Measurements from ENCODE around the gene PALD1. TPM values are rescaled to one million over a fixed set of nuclear protein-coding genes. Genes with fewer than 3 reads are reported as not detected.

Gene PALD1
- total and polyA plus RNA-seq, 7 donors: 1.8 to 33.8 (median 13.9) TPM

DNA sequence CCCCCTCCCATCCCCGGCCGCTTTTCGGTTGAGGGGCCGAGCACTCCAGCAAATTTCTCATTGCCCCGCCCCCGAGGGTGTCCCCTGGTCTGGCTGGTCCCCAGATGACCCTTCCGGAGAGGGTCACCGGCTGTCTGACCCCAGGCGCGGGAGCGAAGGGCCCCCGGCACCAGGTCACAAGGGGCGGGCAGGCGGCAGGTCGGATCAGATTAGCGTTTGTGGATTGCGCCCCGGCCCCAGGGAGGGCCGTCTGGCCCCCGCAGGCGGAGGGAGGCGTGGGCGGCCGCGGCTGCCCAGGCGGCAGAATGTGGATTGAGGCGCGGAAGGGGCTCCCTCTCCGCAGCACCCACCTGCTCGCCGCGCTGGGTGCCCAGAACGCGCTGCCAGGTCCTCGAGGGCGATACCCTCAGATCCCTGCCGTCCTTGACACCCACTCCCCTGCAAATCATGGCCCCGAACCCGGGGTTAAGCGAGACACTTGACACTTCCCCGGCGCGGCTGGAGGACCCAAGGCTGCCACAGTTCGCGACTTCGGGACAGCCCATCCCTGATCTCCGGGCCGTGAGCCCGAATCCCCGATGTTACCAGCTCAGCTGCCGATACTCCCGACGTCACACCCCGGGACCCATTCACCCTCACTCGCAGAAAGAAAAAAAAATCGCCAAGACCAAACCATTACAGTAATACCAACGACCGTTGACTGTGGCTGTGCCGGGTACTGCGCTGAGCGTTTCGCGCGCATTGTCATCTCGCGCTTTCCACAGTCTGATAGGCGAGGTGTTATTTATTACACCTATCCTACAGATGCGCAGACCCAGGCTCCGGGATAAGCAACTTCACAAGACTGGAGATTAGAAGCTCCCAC is 38.0 kb upstream of the PALD1 start:
- H3K4me3 ChIP-seq: peak overlapping the region in 3 of 4 donors; percentile 16 to 29 (median 17)

DNA sequence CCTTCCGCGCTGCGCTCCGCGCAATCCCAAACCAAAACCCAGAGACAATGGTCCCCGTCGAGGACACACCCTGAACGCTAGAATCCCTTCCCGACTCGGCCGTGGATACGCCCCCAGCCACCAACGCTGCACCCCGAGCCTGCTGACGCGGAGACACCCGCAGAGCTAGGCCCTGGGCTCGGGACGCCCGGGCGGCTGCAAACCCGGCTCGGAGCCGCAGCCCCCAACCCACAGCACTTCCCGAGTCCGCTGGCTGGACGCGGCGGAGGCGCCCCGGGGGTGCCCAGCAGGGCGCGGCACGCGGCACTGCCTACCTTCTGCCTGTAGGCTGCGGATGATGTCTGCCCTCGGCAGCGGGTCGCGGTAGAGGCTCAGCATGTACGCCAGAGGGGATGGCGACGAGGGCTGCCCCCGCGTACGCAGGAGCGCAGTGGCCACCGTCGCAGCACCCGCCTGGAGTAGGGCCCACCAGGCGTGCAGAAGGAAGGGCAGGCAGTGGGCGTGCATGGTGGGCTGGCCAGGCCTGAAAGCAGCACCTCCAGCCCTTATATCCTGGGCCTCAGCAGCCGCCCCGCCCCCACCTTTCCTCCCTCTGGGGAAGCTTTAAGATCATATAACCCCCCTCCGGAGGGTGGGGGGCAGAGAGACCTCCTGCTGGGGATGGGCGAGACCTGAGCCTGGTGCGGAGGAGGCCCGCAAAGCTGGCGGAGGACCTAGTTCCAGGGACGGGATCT is 37.2 kb upstream of the PALD1 start, which contains the start of gene NODAL:
NODAL (minus strand) TSS at position 521 of the 734 bp plus-strand sequence; CDS start at position 507, 14 bp downstream.
- TF ChIP-seq POLR2A (IDR thresholded peaks at IDR 0.05): no peak
- TF ChIP-seq, protein P1, sequence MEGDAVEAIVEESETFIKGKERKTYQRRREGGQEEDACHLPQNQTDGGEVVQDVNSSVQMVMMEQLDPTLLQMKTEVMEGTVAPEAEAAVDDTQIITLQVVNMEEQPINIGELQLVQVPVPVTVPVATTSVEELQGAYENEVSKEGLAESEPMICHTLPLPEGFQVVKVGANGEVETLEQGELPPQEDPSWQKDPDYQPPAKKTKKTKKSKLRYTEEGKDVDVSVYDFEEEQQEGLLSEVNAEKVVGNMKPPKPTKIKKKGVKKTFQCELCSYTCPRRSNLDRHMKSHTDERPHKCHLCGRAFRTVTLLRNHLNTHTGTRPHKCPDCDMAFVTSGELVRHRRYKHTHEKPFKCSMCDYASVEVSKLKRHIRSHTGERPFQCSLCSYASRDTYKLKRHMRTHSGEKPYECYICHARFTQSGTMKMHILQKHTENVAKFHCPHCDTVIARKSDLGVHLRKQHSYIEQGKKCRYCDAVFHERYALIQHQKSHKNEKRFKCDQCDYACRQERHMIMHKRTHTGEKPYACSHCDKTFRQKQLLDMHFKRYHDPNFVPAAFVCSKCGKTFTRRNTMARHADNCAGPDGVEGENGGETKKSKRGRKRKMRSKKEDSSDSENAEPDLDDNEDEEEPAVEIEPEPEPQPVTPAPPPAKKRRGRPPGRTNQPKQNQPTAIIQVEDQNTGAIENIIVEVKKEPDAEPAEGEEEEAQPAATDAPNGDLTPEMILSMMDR (IDR thresholded peaks at IDR 0.05): no peak
- TF ChIP-seq EP300 (IDR thresholded peaks at IDR 0.05): no peak
- TF ChIP-seq POLR2AphosphoS5 (IDR thresholded peaks at IDR 0.05): no peak
- no peak within 1 kb of the TSS for H3K27ac ChIP-seq
- intact Hi-C loops (cut with DNase I): no loop called here
- H3K9me3 ChIP-seq: no peaks in the 10 kb centered on the region
- H3K4me3 ChIP-seq: peak within 1 kb of the TSS in 3 of 4 donors; percentile 16 to 29 (median 17)
- H3K27me3 ChIP-seq: peaks cover 17 to 26% (median 18%) of the 10 kb centered on the region in 3 donors
- no peaks in the 10 kb centered on the region for H3K36me3 ChIP-seq
- DNase-seq: no peak
- H3K4me1 ChIP-seq: peaks cover 0 to 33% (median 26%) of the 10 kb centered on the region in 4 donors
- 9 to 13% methylated on average over 60 of the region's 60 CpGs for WGBS, 2 donors

More for the DNA sequence above, 38.0 kb upstream of the PALD1 start:
- no peak for DNase-seq
- Histone ChIP-seq H3K36me3 (no peaks in the 10 kb centered on the region), H3K4me1 (peaks cover 0 to 25% (median 18%) of the 10 kb centered on the region in 4 donors), H3K27ac (no peak overlapping the region), H3K27me3 (peaks cover 17 to 26% (median 18%) of the 10 kb centered on the region in 3 donors), H3K9me3 (no peaks in the 10 kb centered on the region)
- TF ChIP-seq POLR2AphosphoS5 (IDR thresholded peaks at IDR 0.05): no peak
- no peak for TF ChIP-seq POLR2A (IDR thresholded peaks at IDR 0.05)
- TF ChIP-seq, protein P1 (IDR thresholded peaks at IDR 0.05): no peak
- TF ChIP-seq EP300 (IDR thresholded peaks at IDR 0.05): no peak
- intact Hi-C loops (cut with DNase I): no loop called here
- 4 to 5% methylated on average over 69 of the region's 69 CpGs for WGBS, 2 donors

DNA sequence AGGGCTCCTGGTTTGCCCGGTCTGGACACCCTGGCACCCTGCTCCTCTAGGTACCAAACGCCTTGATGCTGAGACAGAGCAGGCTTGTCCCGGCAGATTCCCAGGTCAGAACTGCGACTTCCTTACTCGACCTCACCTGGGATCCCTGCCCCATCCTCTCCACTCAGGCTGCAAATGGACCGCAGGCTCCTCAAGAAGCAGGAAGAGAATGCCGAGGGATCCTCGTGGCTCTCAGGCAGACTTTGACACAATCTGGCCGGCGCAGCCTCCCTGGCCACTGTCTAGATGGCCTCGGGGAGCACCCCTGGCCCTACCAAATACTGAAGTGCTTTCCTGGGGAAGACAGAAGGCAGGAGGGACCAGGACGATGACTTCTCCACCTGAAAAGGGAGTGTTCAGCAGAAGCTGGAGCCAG is 36.7 kb upstream of the PALD1 start:
- DNase-seq: no peak
- TF ChIP-seq POLR2A (IDR thresholded peaks at IDR 0.05): no peak
- TF ChIP-seq POLR2AphosphoS5 (IDR thresholded peaks at IDR 0.05): no peak
- no peak for TF ChIP-seq EP300 (IDR thresholded peaks at IDR 0.05)
- TF ChIP-seq, protein P1 (IDR thresholded peaks at IDR 0.05): no peak
- no peaks in the 10 kb centered on the region for H3K36me3 ChIP-seq
- H3K27ac ChIP-seq: no peak overlapping the region
- no peaks in the 10 kb centered on the region for H3K9me3 ChIP-seq
- H3K4me1 ChIP-seq: peaks cover 0 to 39% (median 32%) of the 10 kb centered on the region in 4 donors
- 16 to 33% methylated on average over 12 of the region's 12 CpGs for WGBS, 2 donors
- peaks cover 17 to 26% (median 18%) of the 10 kb centered on the region in 3 donors for H3K27me3 ChIP-seq
- intact Hi-C loops (cut with DNase I): no loop called here
- no peak overlapping the region for H3K4me3 ChIP-seq

DNA sequence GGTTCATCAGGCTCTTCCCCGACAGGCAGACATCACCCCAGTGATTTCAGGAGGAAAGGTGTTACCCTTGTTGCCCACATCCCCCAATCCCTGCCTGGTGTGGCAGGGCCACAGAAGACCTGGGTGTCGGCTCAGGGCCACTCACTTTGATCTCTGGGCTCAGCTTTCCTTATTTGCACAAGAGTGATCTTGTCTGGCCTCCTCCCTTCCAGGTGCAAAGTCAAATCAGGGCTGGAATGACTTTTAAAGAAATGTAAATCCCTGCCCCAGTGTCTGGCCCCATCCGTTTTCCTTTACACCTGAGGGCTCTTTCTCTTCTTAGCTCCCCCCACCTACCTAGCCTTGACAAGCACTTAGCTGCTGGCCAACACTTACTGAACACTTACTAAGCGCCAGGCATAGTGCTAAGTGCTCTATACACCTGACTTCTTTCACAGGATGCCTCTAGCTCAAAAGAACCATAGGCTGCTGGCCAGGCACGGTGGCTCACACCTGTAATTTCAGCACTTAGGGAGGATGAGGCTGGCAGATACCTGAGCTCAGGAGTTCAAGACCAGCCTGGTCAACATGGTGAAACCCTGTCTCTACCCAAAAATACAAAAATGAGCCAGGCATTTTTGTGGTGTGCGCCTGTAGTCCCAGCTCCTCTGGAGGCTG is 36.1 kb upstream of the PALD1 start:
- H3K4me3 ChIP-seq: no peak overlapping the region
- no peak for DNase-seq
- TF ChIP-seq EP300 (IDR thresholded peaks at IDR 0.05): no peak
- TF ChIP-seq, protein P1 (IDR thresholded peaks at IDR 0.05): no peak
- TF ChIP-seq POLR2A (IDR thresholded peaks at IDR 0.05): no peak
- no peak for TF ChIP-seq POLR2AphosphoS5 (IDR thresholded peaks at IDR 0.05)
- intact Hi-C loops (cut with DNase I): no loop called here
- H3K9me3 ChIP-seq: no peaks in the 10 kb centered on the region
- H3K27ac ChIP-seq: no peak overlapping the region
- 34 to 73% methylated on average over 6 of the region's 6 CpGs for WGBS, 2 donors
- H3K4me1 ChIP-seq: peaks cover 0 to 44% (median 33%) of the 10 kb centered on the region in 4 donors
- no peaks in the 10 kb centered on the region for H3K36me3 ChIP-seq
- peaks cover 17 to 26% (median 18%) of the 10 kb centered on the region in 3 donors for H3K27me3 ChIP-seq

Measured in sigmoid colon (tissue), 7 donors.